Measurements from ENCODE around the gene SPIRE1.
A peak's percentile ranks its signal among the peaks of the same experiment; 100 is the strongest.

The SPIRE1 gene

DNA sequence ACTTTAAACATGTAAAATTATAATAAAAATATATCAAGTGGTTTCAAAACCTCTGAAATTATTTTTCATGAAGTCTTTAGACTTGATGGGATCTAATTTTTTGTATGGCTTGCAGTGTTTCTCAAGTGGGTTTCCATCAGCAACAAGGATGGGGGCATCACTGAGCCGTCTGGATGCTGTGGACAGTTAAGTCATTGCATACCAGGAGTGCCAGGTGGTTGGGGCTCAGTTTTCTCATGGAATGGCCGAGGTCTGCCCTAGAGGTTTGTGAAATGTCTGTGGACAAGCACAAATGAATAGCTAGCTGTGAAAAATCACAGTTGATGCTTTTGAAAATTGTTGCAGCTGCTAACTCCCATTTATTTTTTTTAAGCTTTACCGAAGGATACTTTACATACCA, 248.4 kb downstream of the SPIRE1 start:
- no peak for DNase-seq

- DNase-seq, result peak; percentile 31
Measured at GRCh38 chr18:12408247-12408869, 249.5 kb downstream of the SPIRE1 start.

GRCh38 chr18:12406371-12407111, 251.4 kb downstream of the SPIRE1 start:
- no peak for DNase-seq

DNA sequence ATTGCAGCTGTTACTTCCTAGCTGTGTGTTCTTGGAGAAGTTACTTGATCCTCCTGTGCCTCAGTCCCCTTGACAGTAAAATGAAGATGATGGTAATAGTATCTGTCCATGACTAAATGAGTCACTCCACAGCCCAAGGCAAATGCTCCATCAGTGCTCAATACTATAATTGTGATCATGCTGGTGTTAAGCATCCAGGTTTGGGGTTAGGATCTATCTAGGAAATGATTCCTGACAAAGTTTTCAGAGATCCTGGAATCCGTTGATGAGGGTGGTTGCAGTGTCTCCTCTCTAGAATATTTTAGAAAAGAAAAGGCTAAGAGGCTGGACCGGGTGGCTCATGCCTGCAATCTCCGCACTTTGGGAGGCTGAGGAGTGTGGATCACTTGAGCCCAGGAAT, 252.8 kb downstream of the SPIRE1 start:
- no peak for DNase-seq

DNA sequence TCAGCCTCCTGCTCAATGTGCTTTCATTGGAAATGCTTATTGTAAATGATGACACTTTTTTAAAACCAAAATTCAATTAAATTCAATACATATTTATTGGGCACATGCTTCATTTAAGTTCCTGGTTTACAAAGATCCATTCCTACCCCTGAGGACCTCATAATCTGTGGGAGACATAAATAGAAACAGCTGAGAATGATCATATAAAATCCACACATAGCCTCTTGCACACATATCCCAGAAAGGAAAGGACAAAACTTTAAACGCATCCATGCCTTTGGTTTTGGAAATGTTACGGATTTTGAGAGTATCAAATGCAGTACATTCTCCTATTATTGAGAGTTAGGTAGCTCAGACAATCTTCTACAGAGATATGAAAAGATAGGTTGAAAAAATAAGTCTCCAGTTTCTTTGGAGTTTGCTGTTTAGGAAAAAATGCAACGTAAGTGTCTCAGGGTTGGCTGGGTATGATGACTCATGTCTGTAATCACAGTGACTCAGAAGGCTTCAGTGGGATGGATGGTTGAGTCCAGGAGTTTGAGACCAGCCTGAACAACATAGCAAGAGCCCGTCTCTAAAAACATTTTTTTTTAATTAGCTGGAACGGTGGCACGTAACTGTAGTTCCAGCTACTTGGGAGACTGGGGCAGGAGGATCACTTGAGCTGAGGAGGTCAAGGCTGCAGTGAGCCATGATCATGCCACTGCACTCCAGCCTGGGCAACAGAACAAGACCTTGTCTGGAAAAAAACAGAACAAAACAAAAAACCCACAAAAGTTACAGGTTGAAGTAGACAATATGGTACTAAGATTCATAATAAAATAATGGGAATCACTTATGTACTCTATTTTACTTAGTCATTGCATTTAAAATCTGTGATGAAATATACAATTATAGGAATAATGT, 254.1 kb downstream of the SPIRE1 start:
- DNase-seq, result no peak

DNA sequence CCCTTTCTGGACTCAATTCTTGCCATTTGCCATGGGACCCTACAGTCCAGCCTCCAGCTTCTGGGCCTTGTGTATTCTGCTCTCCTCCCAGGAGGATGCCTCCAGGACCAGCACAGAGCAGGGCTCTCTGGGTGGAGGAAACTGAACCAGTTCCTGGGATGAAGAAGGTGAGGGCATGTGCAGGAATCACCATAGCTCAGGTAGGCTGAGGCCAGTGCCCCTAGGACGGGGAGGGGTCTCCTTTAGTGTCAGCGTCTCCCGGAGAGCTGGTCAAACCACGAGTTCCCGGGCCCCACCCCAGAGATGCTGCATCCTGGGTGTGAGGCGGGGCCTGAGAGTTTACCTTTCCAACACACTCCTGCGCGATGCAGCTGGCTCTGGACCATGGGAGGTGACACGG, 256.0 kb downstream of the SPIRE1 start:
- peak; percentile 48 for DNase-seq

- DNase-seq, result no peak
Measured at GRCh38 chr18:12399231-12399630, 258.7 kb downstream of the SPIRE1 start.

- no peak for DNase-seq
Measured at GRCh38 chr18:12398625-12399024, 259.3 kb downstream of the SPIRE1 start.

- DNase-seq, result no peak
Measured at GRCh38 chr18:12397793-12398192, 260.1 kb downstream of the SPIRE1 start.

GRCh38 chr18:12397254-12397653, 260.7 kb downstream of the SPIRE1 start:
- no peak for DNase-seq
